Activated naive CD8-positive, alpha-beta T cell treated with anti-CD3 and anti-CD28 coated beads for 36 hours (primary cell): ENCODE results near the gene CHD3. TPM values are rescaled to one million over a fixed set of nuclear protein-coding genes. Genes with fewer than 3 reads are reported as not detected.

Experiments
- DNase-seq: peaks from one replicate; pipeline ENCODE4 v3.0.0; 2021
- H3K27ac Mint-ChIP-seq: one replicate; pipeline ENCODE4 v1.8.0; 2022; ENCODE audit warnings: mild to moderate bottlenecking, moderate library complexity, mixed read lengths
- H3K27me3 Mint-ChIP-seq: one replicate; pipeline ENCODE4 v1.8.0; 2022; ENCODE audit warnings: mild to moderate bottlenecking, mixed read lengths
- H3K36me3 Mint-ChIP-seq: one replicate; pipeline ENCODE4 v1.8.0; 2021; ENCODE audit warnings: mild to moderate bottlenecking, mixed read lengths
- H3K4me1 Mint-ChIP-seq: one replicate; pipeline ENCODE4 v1.8.0; 2021; ENCODE audit warnings: mixed read lengths
- H3K4me3 Mint-ChIP-seq: one replicate; pipeline ENCODE4 v1.8.0; 2022; ENCODE audit warnings: mild to moderate bottlenecking, moderate library complexity, mixed read lengths
- H3K9me3 Mint-ChIP-seq: one replicate; pipeline ENCODE4 v1.8.0; 2022; ENCODE audit warnings: mixed read lengths
- total RNA-seq, 2 experiments: library from RNA; stranded (reverse); gene quantifications; one replicate each; pipeline ENCODE4 v1.2.3, GENCODE V29; 2021

CHD3 gene
- total RNA-seq, 2 experiments from 2014 or later, result 123 to 129 TPM

DNA sequence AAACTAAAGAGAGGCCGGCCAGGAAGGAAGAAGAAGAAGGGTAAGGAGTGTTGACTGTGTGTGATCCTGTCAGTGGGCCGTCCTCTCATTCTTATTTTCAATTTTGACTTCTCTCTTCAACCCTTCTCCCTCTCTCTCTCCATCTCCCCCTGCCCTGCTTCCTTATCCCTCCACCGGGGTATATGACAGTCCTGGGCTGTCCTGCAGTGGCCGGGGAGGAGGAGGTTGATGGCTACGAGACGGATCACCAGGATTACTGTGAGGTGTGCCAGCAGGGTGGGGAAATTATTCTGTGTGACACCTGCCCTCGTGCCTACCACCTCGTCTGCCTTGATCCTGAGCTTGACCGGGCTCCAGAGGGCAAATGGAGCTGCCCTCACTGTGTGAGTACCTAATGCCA, 5.6 kb downstream of the CHD3 start:
- Mint-ChIP-seq H3K4me1 (peaks cover 4% of the 10 kb centered on the region), H3K27ac (peak overlapping the region; percentile 40), H3K9me3 (no peaks in the 10 kb centered on the region), H3K4me3 (no peak overlapping the region), H3K27me3 (no peaks in the 10 kb centered on the region), H3K36me3 (peaks cover 32% of the 10 kb centered on the region)
- DNase-seq, result no peak

DNA sequence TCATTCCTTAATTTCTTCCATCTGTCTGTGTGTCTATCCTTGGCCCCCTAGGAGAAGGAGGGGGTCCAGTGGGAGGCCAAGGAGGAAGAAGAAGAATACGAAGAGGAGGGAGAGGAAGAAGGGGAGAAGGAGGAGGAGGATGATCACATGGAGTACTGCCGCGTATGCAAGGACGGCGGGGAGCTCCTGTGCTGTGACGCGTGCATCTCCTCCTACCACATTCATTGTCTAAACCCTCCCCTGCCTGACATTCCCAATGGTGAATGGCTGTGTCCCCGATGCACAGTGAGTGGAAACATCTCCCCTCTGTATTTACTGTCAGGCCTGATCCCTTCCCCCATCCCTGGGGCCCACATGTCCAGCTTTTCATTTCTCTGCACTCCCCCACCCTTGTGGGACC, 6.3 kb downstream of the CHD3 start:
- no peaks in the 10 kb centered on the region for H3K27me3 Mint-ChIP-seq
- H3K4me3 Mint-ChIP-seq, result no peak overlapping the region
- H3K4me1 Mint-ChIP-seq, result peaks cover 4% of the 10 kb centered on the region
- no peak for DNase-seq
- peak overlapping the region; percentile 40 for H3K27ac Mint-ChIP-seq
- H3K36me3 Mint-ChIP-seq, result peaks cover 29% of the 10 kb centered on the region
- H3K9me3 Mint-ChIP-seq, result no peaks in the 10 kb centered on the region

DNA sequence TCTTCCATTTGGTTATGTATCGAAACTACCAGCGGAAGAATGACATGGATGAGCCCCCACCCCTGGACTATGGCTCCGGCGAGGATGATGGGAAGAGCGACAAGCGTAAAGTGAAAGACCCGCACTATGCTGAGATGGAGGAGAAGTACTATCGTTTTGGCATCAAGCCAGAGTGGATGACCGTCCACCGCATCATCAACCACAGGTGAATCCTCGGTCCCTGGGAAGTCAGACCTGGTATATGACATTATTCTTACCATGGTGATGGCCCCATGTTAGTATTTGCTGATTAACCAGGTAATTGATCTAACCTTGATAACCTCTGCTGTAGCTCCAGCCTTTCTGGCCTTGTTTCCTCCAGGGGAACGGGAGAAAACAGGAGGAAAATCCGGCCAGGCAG, 8.5 kb downstream of the CHD3 start:
- DNase-seq, result no peak
- no peak overlapping the region for H3K4me3 Mint-ChIP-seq
- peaks cover 34% of the 10 kb centered on the region for H3K36me3 Mint-ChIP-seq
- H3K27ac Mint-ChIP-seq, result no peak overlapping the region
- H3K4me1 Mint-ChIP-seq, result peaks cover 4% of the 10 kb centered on the region
- no peaks in the 10 kb centered on the region for H3K27me3 Mint-ChIP-seq
- H3K9me3 Mint-ChIP-seq, result no peaks in the 10 kb centered on the region

DNA sequence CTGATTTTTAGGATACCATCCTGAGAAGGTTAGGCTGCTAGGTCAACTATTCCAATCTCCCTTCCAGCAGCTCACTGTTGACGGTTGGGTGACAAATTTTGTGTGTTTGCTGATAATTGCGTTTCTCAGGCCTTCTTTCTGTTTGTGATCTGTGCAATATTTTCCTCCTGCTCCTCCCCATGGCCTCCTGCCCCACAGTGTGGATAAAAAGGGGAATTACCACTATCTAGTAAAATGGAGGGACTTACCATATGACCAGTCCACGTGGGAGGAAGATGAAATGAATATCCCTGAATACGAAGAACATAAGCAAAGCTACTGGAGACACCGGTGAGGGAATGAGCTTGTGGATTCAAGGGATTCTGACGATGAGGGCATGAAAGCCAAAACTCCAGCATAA, 9.2 kb downstream of the CHD3 start:
- Mint-ChIP-seq H3K9me3 (no peaks in the 10 kb centered on the region), H3K4me1 (peaks cover 4% of the 10 kb centered on the region), H3K27me3 (no peaks in the 10 kb centered on the region), H3K4me3 (no peak overlapping the region), H3K27ac (peak overlapping the region; percentile 12), H3K36me3 (peaks cover 38% of the 10 kb centered on the region)
- no peak for DNase-seq

DNA sequence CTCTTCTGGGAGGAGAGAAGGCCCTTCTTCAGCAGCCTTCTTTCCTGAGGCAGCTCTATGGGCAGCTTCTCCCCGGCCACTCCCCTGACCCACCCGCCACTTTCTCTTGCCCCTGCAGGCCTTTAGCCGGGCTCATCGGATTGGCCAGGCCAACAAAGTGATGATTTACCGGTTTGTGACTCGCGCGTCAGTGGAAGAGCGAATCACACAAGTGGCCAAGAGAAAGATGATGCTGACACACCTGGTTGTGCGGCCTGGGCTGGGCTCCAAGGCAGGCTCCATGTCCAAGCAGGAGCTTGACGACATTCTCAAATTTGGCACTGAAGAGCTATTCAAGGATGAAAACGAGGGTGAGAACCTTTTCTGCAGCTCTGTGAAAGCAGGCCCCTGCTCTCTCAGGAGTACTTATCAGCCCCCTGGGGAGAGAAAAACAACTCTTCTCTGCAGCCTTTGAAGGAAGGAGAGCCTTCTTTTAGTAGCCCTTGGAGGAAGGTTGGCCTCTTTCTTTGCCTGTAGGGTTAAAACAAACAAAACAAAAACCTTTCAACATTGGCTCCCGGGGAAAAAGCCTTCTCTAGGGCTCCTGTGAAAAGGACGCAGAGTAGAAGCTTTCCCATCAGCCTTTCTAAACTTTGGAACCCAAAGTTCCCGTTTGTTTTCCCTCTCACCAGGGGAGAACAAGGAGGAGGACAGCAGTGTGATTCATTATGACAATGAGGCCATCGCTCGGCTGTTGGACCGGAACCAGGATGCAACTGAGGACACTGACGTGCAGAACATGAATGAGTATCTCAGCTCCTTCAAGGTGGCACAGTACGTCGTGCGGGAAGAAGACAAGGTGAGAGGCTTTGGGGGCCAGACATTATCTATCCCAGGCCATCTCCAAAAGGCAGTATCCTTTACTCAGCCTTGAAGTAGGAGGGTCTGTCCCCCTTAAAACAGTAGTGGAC, 14.8 kb downstream of the CHD3 start:
- Mint-ChIP-seq H3K9me3 (no peaks in the 10 kb centered on the region), H3K4me1 (no peaks in the 10 kb centered on the region), H3K27me3 (no peaks in the 10 kb centered on the region), H3K4me3 (no peak overlapping the region), H3K27ac (no peak overlapping the region), H3K36me3 (peaks cover 22% of the 10 kb centered on the region)
- no peak for DNase-seq

DNA sequence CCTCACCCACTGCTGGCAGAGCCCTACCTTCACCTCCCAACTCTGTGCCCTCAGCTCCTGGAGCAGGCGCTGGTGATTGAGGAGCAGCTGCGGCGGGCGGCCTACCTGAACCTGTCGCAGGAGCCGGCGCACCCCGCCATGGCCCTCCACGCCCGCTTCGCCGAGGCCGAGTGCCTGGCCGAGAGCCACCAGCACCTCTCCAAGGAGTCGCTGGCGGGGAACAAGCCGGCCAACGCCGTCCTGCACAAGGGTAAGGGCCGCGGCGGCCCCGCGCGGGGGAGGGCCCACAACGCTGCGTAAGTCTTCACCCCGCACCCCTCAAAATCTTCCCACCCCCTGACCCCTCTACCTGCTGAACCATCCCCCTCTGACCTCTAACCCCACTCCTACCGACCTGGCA, 20.5 kb downstream of the CHD3 start:
- Mint-ChIP-seq H3K4me1 (peaks cover 7% of the 10 kb centered on the region), H3K27me3 (no peaks in the 10 kb centered on the region), H3K4me3 (no peak overlapping the region), H3K27ac (no peak overlapping the region), H3K36me3 (peaks cover 16% of the 10 kb centered on the region), H3K9me3 (no peaks in the 10 kb centered on the region)
- DNase-seq, result no peak

DNA sequence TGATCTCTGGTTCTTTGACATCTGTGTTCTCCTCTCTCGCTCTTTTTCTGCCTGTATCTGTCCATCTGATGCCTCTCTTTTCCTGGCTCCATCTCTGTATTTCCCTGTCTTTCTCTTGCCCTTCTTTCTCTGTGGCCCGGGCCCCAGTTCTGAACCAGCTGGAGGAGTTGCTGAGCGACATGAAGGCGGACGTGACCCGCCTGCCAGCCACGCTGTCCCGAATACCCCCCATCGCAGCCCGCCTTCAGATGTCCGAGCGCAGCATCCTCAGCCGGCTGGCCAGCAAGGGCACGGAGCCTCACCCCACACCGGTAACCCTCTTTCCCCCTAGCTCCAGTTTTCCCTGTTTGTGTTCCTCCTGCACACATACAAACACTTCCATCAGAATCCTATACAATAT, 21.7 kb downstream of the CHD3 start:
- H3K9me3 Mint-ChIP-seq, result no peaks in the 10 kb centered on the region
- peaks cover 15% of the 10 kb centered on the region for H3K4me1 Mint-ChIP-seq
- H3K4me3 Mint-ChIP-seq, result no peak overlapping the region
- H3K27me3 Mint-ChIP-seq, result no peaks in the 10 kb centered on the region
- peak overlapping the region; percentile 7 for H3K27ac Mint-ChIP-seq
- no peak for DNase-seq
- H3K36me3 Mint-ChIP-seq, result peaks cover 13% of the 10 kb centered on the region

DNA sequence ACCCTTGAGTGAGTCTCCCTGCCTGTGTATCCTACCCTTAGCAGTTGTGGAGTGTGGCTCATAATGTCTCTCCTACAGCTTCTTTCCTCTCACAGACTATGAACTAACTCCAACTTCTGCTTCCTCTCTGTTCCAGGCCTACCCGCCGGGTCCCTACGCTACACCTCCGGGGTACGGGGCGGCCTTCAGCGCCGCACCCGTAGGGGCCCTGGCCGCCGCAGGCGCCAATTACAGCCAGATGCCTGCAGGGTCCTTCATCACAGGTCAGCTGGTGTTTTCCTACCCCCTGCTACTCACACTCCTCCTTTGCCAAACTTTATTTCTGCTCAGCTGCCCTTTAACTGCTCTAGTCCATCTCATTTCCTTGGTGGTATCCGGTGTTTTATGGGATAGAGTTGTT, 22.1 kb downstream of the CHD3 start:
- no peak overlapping the region for H3K4me3 Mint-ChIP-seq
- peaks cover 15% of the 10 kb centered on the region for H3K4me1 Mint-ChIP-seq
- no peaks in the 10 kb centered on the region for H3K27me3 Mint-ChIP-seq
- peaks cover 13% of the 10 kb centered on the region for H3K36me3 Mint-ChIP-seq
- H3K9me3 Mint-ChIP-seq, result no peaks in the 10 kb centered on the region
- no peak overlapping the region for H3K27ac Mint-ChIP-seq
- DNase-seq, result no peak

DNA sequence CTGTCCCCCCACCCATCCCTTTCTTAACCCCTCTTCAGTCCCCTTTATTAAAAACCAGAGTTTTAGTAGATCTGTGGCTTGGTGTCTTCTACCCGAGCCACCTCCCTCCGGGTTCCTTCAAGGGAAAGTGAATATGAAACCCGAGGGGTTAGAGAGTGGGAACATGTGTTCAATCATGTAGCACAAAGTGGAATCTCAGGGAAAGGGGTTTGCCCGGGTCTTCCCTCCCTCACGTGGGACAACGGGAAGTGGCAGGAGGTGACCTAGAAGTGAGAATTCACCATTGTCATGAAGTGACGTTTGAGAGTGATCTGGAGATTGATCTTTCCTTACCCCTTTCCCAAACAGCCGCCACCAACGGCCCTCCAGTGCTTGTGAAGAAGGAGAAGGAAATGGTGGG, 22.5 kb downstream of the CHD3 start:
- no peaks in the 10 kb centered on the region for H3K27me3 Mint-ChIP-seq
- H3K4me3 Mint-ChIP-seq, result no peak overlapping the region
- peaks cover 15% of the 10 kb centered on the region for H3K4me1 Mint-ChIP-seq
- H3K27ac Mint-ChIP-seq, result no peak overlapping the region
- H3K36me3 Mint-ChIP-seq, result peaks cover 13% of the 10 kb centered on the region
- no peaks in the 10 kb centered on the region for H3K9me3 Mint-ChIP-seq
- no peak for DNase-seq

DNA sequence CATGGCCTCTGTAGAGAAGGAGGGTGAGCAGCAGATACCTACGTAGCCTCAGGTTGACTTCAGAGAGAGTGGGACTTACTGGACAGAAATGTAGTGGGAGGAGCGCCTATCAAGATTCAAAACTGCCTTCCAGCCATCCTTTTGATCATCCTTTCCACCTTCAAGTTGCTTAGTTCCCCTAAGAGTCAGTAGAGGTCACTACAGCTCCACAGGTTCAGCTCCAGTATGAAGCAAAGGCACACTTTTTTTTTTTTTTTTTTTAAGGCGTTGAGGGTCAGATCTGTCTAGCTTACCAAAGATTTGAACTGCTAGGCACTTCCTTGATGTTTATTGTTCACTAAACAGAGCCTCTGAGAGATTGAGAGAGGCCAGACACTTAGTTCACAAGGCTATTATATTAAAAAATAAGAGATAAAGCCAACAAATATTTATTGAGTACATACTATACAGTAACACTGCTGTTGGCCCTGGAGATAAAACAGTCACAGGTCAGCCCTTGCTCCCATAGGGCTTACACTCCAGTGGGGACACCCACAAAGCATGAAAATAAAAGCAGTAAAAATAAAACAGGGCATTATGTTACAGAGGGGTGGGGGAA, 24.4 kb downstream of the CHD3 start:
- Mint-ChIP-seq H3K27me3 (no peaks in the 10 kb centered on the region), H3K4me3 (no peak overlapping the region), H3K9me3 (no peaks in the 10 kb centered on the region), H3K36me3 (peaks cover 16% of the 10 kb centered on the region), H3K4me1 (peaks cover 23% of the 10 kb centered on the region), H3K27ac (peak overlapping the region; percentile 77)
- DNase-seq, result peak; percentile 36

DNA sequence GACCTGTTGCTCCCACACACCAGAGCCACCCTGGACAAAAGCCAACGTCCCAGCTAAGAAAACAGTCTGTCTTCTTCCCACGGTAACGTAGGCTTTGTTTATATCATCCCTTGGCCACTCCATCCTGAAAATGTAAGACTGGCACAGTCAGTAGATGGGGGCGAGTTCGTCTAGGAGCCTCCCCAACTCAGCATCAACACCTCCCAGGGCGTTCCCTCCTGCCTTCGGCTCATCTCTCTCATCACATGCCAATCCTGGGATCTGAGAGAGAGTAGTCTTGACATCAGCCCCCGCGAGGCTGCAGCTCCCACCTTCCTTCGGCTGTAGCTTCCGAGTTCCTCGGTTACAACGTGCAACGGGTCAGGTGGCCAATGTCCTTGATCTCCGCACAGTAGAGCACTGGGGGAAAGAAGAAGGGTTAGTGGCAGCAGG, 26.6 kb downstream of the CHD3 start:
- peak overlapping the region; percentile 88 for H3K4me3 Mint-ChIP-seq
- no peaks in the 10 kb centered on the region for H3K9me3 Mint-ChIP-seq
- H3K27ac Mint-ChIP-seq, result peak overlapping the region; percentile 87
- DNase-seq, result no peak
- H3K4me1 Mint-ChIP-seq, result peaks cover 23% of the 10 kb centered on the region
- H3K36me3 Mint-ChIP-seq, result peaks cover 9% of the 10 kb centered on the region
- H3K27me3 Mint-ChIP-seq, result no peaks in the 10 kb centered on the region

DNA sequence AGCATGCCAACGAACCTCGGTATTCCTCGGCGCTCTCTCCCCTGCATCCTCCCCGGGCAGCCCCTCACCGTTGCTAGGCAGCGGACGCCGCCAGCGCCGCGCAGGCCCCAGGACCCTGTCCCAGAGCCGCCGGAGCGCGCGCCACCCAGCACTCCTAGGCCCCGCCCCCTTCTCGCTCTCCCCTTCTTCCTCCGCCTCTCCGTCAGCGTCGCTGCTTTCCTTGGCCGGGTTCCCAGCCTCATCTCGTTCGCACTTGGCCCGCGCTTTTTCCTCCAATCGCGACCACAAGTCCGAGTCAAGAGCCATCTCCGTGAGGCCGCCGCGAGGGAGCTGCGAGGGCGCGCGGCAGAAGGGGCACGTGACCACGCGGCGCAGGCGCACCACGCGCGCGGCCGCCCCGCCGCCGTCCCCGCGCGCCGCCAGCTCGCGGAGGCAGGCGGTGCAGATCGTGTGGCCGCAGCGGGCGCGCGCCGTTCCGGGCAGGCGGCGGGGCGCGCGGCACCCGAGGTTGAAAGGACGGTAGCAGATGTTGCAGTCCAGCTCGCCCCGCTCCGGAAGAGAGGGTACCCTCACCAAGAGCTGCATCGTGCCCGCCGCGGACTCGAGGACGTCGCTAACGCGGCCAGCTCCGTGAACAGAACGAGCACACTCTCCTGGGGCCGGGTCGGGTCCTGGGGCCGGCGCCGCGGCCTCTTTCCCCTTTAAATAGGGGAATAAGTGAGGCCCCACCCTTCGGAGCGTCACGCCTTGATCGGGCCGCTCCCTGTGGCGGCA, 27.2 kb downstream of the CHD3 start, which contains the start of gene RNF227:
RNF227 (minus strand) TSS at position 679 of the 774 bp plus-strand sequence; CDS start at position 585, 94 bp downstream.
- DNase-seq, result peak; percentile 91
- Mint-ChIP-seq H3K9me3 (no peaks in the 10 kb centered on the region), H3K27ac (peak within 1 kb of the TSS; percentile 87), H3K27me3 (no peaks in the 10 kb centered on the region), H3K4me1 (peaks cover 23% of the 10 kb centered on the region), H3K36me3 (peaks cover 9% of the 10 kb centered on the region), H3K4me3 (peak within 1 kb of the TSS; percentile 88)

DNA sequence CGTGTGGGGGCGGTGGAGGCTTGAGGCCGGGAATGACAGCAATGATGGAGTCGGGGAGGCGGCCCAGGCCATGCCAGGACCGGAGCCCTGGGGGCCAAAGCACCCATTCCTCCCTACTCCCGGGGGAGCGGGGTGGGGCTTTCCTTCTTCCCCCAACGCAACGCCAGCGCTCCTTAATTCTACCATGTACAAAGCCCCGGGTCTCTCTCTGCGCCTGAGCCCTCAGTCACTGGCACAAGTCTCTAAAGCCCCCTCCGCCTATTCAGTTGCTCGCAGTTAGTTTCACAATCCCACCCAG, 27.7 kb downstream of the CHD3 start:
- Mint-ChIP-seq H3K9me3 (no peaks in the 10 kb centered on the region), H3K4me1 (peaks cover 23% of the 10 kb centered on the region), H3K4me3 (peak overlapping the region; percentile 57), H3K36me3 (peaks cover 9% of the 10 kb centered on the region), H3K27me3 (no peaks in the 10 kb centered on the region), H3K27ac (peak overlapping the region; percentile 40)
- DNase-seq, result no peak

DNA sequence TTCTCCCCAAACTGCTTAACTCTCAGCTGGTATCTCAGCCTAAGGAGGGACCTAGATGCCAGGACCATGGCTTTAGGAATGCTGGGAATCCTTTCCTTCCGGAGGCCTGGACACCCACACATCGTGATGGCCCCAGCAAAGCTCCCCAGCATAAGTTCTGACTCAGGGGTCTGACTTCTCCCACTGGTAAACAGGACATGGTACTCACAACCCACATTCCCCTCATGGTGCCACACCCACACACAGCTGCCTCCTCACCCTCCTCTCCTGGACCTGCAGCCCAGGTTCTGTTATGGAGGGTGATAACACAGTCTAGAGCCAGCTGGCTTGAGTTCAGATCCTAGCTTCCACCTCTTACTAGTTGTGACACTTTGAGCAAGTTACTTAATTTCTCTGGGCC, 28.2 kb downstream of the CHD3 start:
- DNase-seq, result no peak
- Mint-ChIP-seq H3K4me1 (peaks cover 24% of the 10 kb centered on the region), H3K9me3 (no peaks in the 10 kb centered on the region), H3K27me3 (no peaks in the 10 kb centered on the region), H3K27ac (peak overlapping the region; percentile 40), H3K36me3 (peaks cover 8% of the 10 kb centered on the region), H3K4me3 (peak overlapping the region; percentile 57)

DNA sequence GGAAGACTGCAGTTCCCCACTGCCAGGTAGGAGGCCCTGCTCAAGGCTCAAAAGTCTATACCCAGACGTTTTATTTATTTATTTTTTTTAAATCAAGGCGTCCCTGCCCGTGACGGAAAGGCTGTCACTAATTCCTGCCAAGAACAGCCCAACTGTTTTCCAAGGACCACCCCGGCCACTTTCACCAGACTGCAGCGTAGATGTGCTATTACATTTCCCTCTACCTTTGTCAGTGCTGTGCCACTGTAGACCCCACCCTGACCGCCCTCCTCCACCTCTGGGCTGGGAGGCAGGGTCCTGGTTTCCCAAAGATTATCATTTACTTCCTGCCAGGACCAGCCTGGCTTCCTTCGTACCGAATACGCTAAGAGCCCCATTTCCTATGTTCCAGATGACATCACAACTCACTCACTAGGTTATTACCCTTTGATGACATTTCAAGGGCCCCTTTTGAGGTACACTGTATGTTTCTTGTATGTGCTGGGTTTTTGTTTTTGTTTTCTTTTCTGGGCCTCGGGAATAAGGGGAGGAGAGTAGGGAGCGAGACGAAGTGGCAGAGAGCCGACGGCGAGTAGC, 33.8 kb downstream of the CHD3 start:
- DNase-seq, result no peak
- H3K36me3 Mint-ChIP-seq, result peaks cover 3% of the 10 kb centered on the region
- H3K4me3 Mint-ChIP-seq, result peak overlapping the region; percentile 50
- H3K9me3 Mint-ChIP-seq, result no peaks in the 10 kb centered on the region
- peaks cover 12% of the 10 kb centered on the region for H3K4me1 Mint-ChIP-seq
- no peaks in the 10 kb centered on the region for H3K27me3 Mint-ChIP-seq
- peak overlapping the region; percentile 80 for H3K27ac Mint-ChIP-seq
